Measurements from ENCODE around the gene AZIN2. TPM values are rescaled to one million over a fixed set of nuclear protein-coding genes. Genes with fewer than 3 reads are reported as not detected.

Gene AZIN2
- total RNA-seq, 1 experiment from 2014 or later, result 3.6 TPM

- Mint-ChIP-seq H3K36me3 (ENCODE audit: insufficient read depth, unreplicated experiment) (no peaks in the 10 kb centered on the region), H3K4me1 (ENCODE audit: low read depth, unreplicated experiment) (no peaks in the 10 kb centered on the region), H3K27me3 (ENCODE audit: unreplicated experiment) (peaks cover 22% of the 10 kb centered on the region), H3K9me3 (ENCODE audit: low read depth, unreplicated experiment) (no peaks in the 10 kb centered on the region), H3K27ac (ENCODE audit: unreplicated experiment) (no peak overlapping the region), H3K4me3 (ENCODE audit: low read depth, unreplicated experiment) (no peak overlapping the region)
- BruUV-seq (replicated peaks), result no TSS peak
- intact Hi-C loops (cut with micrococcal nuclease; ENCODE audit: unreplicated experiment), result no loop called here
- CTCF ChIA-PET, result no interaction called here
- no peak for DNase-seq
- TF ChIP-seq, protein P1, sequence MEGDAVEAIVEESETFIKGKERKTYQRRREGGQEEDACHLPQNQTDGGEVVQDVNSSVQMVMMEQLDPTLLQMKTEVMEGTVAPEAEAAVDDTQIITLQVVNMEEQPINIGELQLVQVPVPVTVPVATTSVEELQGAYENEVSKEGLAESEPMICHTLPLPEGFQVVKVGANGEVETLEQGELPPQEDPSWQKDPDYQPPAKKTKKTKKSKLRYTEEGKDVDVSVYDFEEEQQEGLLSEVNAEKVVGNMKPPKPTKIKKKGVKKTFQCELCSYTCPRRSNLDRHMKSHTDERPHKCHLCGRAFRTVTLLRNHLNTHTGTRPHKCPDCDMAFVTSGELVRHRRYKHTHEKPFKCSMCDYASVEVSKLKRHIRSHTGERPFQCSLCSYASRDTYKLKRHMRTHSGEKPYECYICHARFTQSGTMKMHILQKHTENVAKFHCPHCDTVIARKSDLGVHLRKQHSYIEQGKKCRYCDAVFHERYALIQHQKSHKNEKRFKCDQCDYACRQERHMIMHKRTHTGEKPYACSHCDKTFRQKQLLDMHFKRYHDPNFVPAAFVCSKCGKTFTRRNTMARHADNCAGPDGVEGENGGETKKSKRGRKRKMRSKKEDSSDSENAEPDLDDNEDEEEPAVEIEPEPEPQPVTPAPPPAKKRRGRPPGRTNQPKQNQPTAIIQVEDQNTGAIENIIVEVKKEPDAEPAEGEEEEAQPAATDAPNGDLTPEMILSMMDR (IDR thresholded peaks at IDR 0.05; ENCODE audit: unreplicated experiment), result no peak
Measured at GRCh38 chr1:33119050-33119449, 38.1 kb downstream of the AZIN2 start.

- Mint-ChIP-seq H3K4me3 (ENCODE audit: low read depth, unreplicated experiment) (no peak overlapping the region), H3K9me3 (ENCODE audit: low read depth, unreplicated experiment) (no peaks in the 10 kb centered on the region), H3K4me1 (ENCODE audit: low read depth, unreplicated experiment) (no peaks in the 10 kb centered on the region), H3K36me3 (ENCODE audit: insufficient read depth, unreplicated experiment) (no peaks in the 10 kb centered on the region), H3K27me3 (ENCODE audit: unreplicated experiment) (peaks cover 22% of the 10 kb centered on the region), H3K27ac (ENCODE audit: unreplicated experiment) (no peak overlapping the region)
- intact Hi-C loops (cut with micrococcal nuclease; ENCODE audit: unreplicated experiment), result loop anchor here (10.0 kb wide), 1 partner anchor 495 kb away; no protein-coding TSS in a partner anchor
- no TSS peak for BruUV-seq (replicated peaks)
- DNase-seq, result no peak
- TF ChIP-seq, protein P1 (IDR thresholded peaks at IDR 0.05; ENCODE audit: unreplicated experiment), result no peak
- CTCF ChIA-PET, result no interaction called here
Measured at GRCh38 chr1:33119532-33120217, 38.7 kb downstream of the AZIN2 start.

- DNase-seq, result no peak
- no peak overlapping the region for H3K4me3 Mint-ChIP-seq (ENCODE audit: low read depth, unreplicated experiment)
- H3K4me1 Mint-ChIP-seq (ENCODE audit: low read depth, unreplicated experiment), result no peaks in the 10 kb centered on the region
- intact Hi-C loops (cut with micrococcal nuclease; ENCODE audit: unreplicated experiment), result loop anchor here (10.0 kb wide), 1 partner anchor 494 kb away; no protein-coding TSS in a partner anchor
- TF ChIP-seq, protein P1 (IDR thresholded peaks at IDR 0.05; ENCODE audit: unreplicated experiment), result no peak
- peaks cover 2% of the 10 kb centered on the region for H3K9me3 Mint-ChIP-seq (ENCODE audit: low read depth, unreplicated experiment)
- H3K27ac Mint-ChIP-seq (ENCODE audit: unreplicated experiment), result no peak overlapping the region
- BruUV-seq (replicated peaks), result no TSS peak
- peaks cover 22% of the 10 kb centered on the region for H3K27me3 Mint-ChIP-seq (ENCODE audit: unreplicated experiment)
- H3K36me3 Mint-ChIP-seq (ENCODE audit: insufficient read depth, unreplicated experiment), result no peaks in the 10 kb centered on the region
- CTCF ChIA-PET, result no interaction called here
Measured at GRCh38 chr1:33120436-33121231, 39.7 kb downstream of the AZIN2 start.

DNA sequence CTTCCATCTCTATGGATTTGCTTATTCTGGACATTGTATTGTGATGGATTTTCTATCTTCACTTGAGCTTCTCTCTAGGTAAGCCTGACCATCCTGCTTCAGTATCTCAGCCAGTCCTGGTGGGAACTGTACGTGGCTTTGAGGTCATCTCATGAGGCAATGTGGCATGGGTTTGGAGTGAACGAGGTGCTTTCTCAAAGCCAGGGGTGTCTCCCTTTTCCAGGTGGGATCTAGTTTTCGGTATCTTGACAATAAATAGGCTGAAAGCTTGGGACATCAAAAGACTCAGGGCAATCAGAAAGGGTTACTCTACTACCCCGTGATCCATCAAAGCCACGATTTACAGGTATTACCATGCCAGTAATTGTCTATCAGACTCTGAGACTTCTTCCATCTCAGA is 40.8 kb downstream of the AZIN2 start:
- H3K9me3 Mint-ChIP-seq (ENCODE audit: low read depth, unreplicated experiment), result peaks cover 2% of the 10 kb centered on the region
- BruUV-seq (replicated peaks), result no TSS peak
- no peaks in the 10 kb centered on the region for H3K4me1 Mint-ChIP-seq (ENCODE audit: low read depth, unreplicated experiment)
- TF ChIP-seq, protein P1 (IDR thresholded peaks at IDR 0.05; ENCODE audit: unreplicated experiment), result no peak
- peaks cover 22% of the 10 kb centered on the region for H3K27me3 Mint-ChIP-seq (ENCODE audit: unreplicated experiment)
- no peak overlapping the region for H3K27ac Mint-ChIP-seq (ENCODE audit: unreplicated experiment)
- CTCF ChIA-PET, result no interaction called here
- no peak for DNase-seq
- H3K36me3 Mint-ChIP-seq (ENCODE audit: insufficient read depth, unreplicated experiment), result peaks cover 5% of the 10 kb centered on the region
- intact Hi-C loops (cut with micrococcal nuclease; ENCODE audit: unreplicated experiment), result loop anchor here (10.0 kb wide), 1 partner anchor 493 kb away; no protein-coding TSS in a partner anchor
- no peak overlapping the region for H3K4me3 Mint-ChIP-seq (ENCODE audit: low read depth, unreplicated experiment)
